GM21786 (cell line): Measurements from ENCODE around the gene GFOD1.
"Not testable (repeated sequence)": the region's sequence is repeated elsewhere in the genome, so short reads cannot be mapped to it uniquely, and the experiment has no call there.

Experiments used
- ATAC-seq: cut with Tn5 transposase; IDR thresholded peaks from one replicate; pipeline ENCODE4 v1.9.1; 2021; ENCODE audit not compliant: unreplicated experiment

Gene GFOD1

DNA sequence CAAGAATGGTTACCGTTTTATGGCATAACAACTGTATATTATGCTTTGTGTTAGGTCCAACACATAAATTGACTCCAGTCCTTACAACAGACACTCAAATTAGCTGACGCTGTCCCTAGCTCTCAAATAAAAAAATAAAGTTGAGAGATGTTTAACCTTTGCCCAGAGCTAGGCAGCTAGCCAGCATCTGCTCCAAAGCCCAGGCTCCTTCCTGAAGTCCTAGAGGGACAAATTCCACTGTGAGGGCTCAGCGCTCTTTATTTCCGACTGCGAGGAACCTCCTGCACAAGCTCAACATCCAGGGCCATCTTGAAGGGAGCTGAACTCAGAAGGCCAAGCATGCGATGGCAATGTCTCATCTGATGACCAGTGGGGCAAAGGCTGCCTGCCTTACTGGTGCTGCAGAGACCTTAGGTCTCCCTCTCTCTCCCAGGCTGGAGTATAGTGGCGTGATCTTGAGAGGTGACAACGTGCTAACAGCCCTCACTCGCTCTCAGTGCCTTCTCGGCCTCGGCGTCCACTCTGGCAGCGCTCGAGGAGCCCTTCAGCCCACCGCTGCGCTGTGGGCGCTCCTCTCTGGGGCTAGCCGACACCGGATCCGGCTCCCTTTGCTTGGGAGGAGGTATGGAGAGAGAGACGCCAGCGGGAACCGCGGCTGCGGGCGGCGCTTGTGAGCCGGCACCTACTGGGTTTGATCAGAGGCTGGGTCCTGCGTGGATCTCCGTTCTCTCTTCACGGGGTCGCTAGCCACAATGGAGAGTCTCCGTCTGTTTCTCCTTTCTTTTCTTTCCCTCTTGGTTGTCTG lies 24.7 kb upstream of the GFOD1 start:
- ATAC-seq = no peak

- ATAC-seq = not testable (repeated sequence)
Observed at GRCh38 chr6:13511141-13511571, 23.8 kb upstream of the GFOD1 start.

DNA sequence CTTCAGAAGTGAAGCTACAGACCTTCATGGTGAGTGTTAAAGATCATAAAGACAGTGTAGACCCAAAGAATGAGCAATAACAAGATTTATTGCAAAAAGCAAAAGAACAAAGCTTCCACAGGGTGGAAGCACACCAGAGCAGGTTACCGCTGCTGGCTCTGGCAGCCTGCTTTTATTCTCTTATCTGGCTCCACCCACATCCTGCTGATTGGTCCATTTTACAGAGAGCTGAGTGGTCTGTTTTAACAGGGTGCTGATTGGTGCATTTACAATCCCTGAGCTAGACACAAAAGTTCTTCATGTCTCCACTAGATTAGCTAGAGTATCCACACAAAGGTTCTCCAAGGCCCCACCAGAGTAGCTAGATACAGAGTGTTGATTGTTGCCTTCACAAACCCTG lies 23.0 kb upstream of the GFOD1 start:
- not testable (repeated sequence) for ATAC-seq

DNA sequence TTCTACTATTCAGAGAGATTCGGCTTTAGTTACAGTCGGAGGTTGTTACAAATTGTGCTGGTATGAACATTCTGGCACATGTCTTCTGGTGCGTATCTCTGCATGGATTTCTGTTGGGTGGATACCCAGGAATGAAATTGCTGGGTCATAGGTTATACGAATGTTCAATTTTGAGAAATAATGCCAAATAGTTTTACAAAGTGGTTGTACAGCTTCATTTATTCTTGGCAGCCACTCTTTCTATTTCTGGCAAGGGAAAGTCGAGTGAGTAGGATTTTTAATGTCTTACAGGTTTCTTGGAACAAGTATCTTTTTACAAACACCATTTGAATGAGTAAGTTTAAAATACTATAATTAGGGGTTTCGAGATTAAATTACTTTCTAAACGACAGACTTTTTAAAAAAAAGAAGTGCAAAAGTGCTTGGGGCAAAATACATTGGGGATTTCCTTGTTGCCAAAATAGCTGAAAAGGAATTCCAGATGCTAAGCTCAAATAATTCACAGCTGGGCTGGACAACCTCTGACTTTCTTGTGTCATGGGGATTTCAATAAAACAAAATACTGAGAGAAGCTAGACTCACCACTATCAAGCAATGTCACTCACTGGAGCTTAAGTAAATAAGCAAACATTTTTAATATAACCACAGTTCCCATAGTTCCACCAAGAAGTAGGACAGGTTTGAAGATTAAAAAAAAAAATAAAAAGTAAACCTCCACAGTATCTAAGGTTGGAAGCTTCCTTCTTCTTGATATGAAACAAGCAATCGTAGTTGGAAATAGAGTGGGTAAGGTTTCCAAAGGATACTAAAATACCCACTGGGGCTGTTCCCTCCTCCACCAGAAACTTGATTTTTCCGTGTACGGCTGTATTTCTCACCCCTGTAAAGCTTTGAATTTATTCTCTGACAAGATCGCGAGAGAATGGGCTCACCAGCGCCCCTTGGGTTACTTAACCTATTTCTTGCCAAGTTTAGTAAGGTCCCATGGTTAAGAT lies 21.6 kb upstream of the GFOD1 start:
- ATAC-seq = no peak

GRCh38 chr6:13507306-13507860 lies 20.0 kb upstream of the GFOD1 start:
- ATAC-seq = no peak

DNA sequence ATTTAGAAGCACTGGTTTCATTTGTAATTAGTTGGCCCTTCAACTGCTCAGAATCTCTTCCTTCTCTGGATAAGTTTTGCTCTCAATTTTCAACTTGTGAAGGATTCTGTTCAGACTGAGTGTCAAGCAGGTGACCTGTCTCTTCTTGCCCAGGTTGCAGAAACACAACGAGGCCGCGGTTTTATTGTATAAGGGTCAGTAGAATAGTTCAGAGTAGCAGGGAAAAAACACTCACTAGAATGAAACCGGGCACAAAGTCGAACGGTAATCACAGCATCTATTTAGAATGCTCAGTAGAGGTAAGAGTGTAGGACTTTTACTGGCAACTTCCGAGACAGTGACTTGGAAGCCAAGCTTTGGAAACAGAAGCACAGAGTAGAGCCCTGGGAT lies 17.9 kb upstream of the GFOD1 start:
- ATAC-seq = no peak

DNA sequence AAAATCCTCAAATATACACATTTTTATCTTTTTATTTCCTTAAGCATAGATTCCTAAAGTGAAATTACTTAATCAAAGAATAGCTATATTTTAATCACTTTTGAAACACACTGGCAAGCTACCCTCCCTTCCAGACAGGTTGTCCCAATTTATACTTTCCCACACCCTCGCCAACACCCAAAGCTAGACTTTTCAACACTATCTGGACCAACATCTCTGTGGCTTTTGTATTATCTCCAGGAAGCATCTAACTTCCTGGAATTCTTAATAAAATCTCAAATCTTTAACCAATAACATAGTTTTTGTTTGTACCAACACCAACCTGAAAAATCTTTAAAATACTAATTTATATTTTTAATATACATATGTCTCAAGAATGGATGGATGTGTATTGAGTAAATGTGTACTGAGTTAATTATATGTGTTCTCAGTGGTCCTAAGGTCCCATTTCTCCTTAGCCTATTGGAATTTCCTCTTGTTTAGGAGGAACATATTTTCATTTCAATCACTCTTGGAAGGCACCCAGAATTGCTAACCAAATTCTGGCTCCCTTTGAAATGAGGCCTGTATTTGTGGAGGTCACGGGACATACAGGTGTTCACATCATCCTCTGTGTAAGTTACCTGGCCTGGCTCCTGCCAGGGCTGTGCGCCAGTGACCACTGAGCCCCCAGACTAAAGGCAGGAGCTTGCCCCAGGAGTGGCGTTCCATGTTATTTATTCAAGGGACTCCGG lies 17.4 kb upstream of the GFOD1 start:
- no peak for ATAC-seq

DNA sequence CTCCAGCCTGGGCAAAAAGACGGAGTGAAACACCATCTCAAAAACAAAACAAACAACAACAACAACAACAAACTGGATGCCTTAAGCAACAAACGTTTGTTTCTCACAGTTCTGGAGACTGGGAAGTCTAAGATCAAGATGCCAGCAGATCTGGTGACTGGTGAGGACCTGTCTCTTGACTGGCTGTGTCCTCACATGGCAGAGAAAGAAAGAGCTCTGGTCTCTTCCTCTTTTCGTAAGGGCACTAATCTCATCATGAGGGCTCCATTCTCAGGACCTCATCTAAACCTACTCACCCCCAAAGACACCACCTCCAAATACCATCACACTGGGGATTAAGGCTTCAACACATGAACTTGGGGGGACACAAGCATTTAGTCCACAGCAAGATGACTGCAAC lies 13.5 kb upstream of the GFOD1 start:
- no peak for ATAC-seq

DNA sequence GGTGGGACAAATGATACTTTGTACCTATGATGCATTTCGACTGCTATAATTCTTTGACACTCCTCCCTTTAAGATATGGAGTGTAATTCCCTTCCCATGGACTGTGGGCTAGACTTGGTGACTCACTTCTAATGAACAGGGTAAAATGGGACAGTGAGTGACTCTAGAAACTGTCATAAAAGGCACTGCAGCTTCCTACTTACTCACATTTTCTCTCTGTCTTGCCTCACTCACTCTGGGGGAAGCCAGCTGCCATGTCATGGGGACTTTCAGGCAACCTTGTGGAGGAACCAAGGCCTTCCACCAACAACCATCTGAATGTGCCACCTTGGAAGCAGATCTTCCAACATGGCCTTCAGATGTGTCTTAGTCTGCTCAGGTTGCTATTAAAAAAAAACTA lies 12.9 kb upstream of the GFOD1 start:
- ATAC-seq = no peak

GRCh38 chr6:13496513-13497190 lies 9.3 kb upstream of the GFOD1 start:
- no peak for ATAC-seq

- ATAC-seq = no peak
Observed at GRCh38 chr6:13495818-13496217, 8.4 kb upstream of the GFOD1 start.

- no peak for ATAC-seq
Observed at GRCh38 chr6:13495112-13495776, 7.8 kb upstream of the GFOD1 start.

- no peak for ATAC-seq
Observed at GRCh38 chr6:13494137-13494536, 6.7 kb upstream of the GFOD1 start.

GRCh38 chr6:13493147-13493546 lies 5.7 kb upstream of the GFOD1 start:
- no peak for ATAC-seq

- no peak for ATAC-seq
Observed at GRCh38 chr6:13492357-13492756, 5.0 kb upstream of the GFOD1 start.

DNA sequence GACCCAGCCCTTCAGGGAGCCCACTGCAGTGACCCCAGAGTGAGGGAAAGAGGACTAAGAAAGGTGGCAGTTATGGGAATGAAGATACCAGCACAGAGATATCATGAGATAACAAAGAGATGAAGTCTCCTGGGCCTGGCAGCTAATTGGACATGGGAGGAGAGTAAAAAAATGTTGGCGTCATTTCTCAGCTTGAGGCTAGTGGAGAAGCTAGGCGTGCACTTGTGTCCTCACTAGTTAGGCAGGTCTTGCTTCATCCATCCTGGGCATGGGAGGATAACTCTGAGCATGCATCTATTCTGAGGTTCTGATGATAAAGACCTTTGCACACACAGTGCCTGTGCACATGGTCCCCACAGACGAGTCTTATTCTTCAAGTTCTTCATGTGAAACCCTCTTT lies 4.1 kb upstream of the GFOD1 start:
- no peak for ATAC-seq

GRCh38 chr6:13490402-13490801 lies 3.0 kb upstream of the GFOD1 start:
- no peak for ATAC-seq

GRCh38 chr6:13488896-13489237 lies 1.5 kb upstream of the GFOD1 start:
- ATAC-seq = no peak

- no peak for ATAC-seq
Observed at GRCh38 chr6:13488015-13488895, 855 bp upstream of the GFOD1 start.
